Activated CD4-positive, alpha-beta T cell treated with anti-CD3 and anti-CD28 coated beads for 48 hours (primary cell): ENCODE results near the gene TACO1.
A peak's percentile ranks its signal among the peaks of the same experiment; 100 is the strongest.

Source experiments
- DNase-seq: peaks from one replicate; pipeline ENCODE4 v3.0.0-alpha.2; 2020

Gene TACO1

DNA sequence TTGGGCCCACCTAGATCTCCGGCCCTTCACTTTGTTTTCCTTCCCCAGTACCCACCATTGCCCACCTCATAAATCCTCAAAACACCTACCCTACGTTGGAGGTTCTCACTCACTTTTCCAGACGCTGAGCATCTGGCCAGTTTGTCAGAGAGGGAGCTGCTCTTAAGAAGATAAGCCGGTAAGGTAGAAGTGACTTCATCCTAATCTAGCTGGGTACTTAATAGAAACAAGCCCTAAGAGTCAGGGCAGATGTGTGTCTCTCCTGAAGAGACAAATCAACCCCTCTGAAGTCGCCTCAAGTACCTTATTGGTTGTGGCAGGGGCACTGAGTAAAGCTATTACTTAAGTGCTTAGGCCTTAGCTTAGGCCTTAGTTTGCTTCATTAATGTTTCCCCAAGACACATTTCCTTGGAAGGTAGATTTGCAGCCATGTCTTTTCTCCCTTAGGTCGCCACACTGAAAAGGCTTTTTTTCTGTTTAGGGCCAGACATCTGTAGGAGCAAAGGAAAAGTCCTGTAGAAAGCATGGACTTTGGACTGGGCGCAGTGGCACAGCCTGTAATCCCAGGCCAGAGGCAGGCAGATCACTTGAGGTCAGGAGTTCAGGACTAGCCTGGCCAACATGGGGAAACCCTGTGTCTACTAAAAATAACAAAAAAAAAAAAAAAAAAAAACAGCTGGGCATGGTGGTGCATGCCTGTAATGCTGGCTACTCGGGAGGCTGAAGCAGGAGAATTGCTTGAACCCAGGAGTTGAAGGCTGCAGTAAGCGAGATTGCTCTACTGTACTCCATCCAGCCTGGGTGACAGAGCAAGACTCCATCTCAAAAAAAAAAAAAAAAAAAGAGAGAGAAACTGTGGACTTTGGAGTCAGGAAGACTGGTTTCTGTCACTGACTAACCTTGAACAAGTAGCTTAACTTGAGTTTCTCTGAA, 1.0 kb downstream of the TACO1 start:
- no peak for DNase-seq

DNA sequence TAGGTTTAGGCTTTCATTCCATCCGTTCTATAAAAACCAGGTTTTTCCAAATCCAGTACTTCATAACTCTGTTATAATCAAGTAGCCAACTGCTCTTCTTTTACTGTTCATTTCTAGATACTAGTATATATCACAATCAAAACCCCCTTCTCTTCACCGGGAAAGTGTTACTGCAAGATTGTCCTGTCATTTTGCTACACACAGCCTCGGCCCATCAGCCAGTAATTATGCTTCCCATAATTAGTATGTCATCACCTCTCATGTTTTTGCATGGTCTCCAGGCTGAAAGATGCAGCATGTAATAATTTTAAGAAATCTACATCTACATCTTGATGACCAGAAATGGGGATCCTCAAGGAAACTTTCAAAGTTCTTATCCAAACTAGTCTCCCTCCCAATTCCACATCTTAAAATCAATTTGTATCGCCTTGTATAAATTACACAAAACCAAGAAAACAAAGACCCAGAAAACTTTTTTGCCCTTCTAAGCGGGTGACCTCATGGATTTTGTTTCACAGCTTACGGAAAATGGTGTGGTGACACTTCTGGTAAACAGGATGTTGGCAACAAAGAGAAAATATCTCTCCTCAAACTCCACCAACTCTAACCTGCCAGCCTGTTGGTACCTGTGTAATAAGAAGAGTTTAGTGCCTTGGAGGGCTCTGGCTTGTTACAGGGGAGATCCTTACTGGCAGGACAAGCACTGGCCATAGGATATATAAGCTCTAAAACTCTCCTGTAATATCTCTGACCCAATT, 9.3 kb downstream of the TACO1 start:
- DNase-seq = no peak

DNA sequence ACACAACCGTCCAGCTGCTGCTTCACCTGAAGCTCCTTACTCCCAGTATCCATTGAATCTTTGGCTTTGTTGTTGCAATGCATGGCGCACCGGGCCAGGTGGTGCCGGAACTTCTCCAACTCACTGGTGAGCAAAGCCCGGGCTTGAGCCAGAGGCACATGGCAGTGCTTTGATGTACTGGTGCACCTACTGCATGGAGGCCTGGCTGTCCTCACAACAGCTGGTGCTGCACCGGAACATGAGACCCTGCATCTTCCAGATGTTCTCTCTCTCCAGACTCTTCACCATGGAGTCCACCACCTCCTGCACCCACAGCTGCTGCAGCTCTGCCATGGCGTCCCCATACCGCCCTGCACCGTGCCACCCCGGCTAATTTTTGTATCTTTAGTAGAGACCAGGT, 10.2 kb downstream of the TACO1 start:
- DNase-seq = no peak

DNA sequence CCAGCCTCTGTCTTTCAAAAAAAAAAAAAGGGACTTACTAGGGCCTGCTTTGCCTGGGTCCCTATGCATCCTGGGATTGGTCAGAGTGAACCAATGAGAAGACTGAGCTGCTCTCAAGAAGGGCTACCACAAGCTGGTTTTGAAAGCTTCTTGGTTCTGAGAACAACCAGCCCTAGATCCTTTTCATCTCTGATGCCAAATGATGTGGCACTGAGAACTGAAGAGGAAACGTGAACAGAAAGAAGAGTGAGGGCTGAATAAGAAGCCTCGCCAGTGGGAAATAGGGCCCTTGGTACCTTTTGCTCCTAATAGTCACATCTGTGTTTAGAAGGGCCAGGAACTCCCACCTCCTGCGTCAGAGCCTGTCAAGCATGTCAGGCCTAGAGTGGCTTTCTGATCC, 10.7 kb downstream of the TACO1 start:
- DNase-seq = peak; percentile 34

DNA sequence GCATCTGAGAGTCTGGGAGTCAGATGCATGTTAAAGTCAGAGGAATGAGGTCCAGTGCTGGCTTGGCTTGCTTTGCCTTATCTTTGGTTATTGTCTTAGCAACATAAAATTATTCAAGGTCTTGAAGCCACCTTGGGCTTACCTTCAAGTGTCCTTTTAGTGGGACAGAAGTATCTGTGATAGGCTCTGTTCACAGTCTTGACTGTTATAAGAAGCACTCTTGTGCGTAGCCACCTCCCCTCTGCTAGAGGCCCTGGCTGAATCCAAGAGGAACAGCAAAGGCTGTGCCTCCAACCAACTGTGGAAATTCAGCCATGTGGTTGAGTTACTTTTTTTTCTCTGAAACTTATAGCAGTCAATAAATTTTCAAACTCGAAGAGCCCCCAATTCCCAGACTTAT, 13.0 kb downstream of the TACO1 start:
- no peak for DNase-seq

DNA sequence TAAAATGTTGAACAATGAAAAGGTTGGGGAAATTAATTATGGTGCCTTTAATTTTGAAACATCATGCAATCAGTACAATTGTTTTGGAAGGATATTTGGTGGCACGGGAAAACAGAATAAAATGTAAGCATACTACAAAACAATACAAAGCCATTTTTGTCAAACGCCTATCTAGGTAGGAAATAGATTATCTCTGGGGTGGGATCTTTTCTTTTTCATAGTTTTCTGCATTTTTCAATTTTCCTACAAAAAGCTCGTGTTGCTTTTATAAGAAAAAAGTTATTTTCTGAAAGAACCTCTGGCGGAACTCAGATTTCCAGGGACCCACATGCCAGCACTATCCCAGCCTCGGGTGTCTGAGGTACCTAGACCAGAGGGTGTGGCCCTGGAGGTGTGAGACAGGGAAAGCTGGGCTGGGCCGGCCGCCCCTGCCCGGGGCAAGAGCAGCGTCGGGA, 20.6 kb downstream of the TACO1 start:
- no peak for DNase-seq

DNA sequence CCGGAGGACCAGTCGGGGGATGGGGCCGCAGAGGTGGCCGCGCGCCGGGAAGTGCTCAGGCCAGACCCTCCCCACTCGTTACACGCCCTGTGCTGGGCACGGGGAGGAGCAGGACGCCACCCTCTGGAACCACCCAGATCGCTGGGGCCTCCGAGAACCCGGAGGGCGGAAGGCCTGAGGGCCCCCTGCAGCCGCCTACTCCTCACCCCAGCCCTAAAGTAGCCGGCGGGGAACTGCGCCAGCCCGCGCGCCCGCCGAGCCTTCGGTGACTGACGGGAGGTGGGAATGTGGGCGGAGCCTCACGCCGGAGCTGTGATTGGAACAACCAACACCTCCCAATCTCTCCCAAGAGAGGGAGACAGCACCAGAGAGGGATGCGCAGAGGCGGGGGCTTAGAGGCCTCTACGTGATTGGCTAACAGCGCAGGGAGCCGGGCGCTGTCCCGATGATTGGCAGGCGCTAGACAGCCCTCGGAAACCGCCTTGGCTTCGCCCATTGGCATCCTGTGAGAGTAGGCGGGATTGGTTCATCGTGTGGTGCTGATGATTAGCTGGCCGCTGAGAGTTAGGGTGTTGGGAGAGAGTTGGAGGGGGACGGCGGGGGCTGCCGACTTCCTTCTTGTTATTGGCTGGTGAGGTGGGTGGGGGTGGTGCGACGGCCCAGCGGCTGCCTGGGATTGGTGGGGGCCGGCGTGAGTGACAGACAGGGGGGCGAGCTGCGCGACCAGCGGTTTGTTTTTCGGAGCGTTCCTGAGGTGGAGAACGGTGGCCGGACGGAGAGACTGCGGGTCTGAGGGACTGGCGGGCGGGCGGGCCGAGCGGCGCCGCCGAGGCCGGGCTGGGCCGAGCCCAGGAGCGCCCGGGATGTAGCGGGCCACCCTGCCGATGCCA, 21.2 kb downstream of the TACO1 start, which contains the start of gene MAP3K3:
MAP3K3 (plus strand) TSS at position 734 of the 890 bp plus-strand sequence. CDS start 343 bp downstream, outside the sequence.
- peak; percentile 97 for DNase-seq

DNA sequence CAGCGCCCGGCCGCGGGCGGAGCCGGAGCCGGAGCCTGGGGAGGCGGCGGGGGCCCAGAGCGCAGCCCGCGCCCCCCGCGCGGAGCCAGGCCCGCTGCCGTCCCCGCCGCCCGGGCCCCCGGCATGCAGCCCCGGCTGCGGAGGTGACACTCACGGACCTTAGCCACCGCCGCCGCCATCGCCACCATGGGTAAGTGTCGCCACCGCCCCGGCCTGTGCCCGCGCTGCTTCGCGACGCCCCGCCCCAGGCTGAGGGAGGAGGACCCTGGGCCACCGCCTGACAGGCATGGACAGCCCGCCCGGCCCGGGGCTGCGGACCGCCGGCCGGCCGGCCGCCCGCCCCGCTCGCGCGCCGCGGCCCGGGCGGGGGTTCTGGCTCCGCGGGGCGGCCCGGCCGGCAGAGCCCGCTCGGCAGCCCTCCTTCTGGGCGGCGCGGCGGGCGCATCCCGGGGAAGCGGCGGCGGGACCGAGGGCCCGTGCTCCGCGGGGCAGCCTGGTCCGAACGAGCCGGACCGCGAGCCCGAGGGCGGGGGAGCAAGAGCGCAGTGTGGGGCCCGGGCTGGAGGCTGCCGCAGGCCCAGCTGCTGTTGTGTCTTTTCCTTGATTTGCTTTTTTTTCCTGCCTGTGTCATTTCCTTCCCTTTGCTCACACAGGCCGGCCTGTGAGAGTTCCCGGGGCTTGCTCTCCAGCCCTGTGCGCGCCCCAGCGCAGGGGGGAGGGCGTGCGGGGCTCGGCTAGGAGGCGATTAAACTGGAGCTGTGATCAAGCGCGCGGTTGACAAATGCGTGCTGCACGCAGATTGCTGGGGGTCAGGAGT, 22.1 kb downstream of the TACO1 start:
- peak; percentile 73 for DNase-seq

DNA sequence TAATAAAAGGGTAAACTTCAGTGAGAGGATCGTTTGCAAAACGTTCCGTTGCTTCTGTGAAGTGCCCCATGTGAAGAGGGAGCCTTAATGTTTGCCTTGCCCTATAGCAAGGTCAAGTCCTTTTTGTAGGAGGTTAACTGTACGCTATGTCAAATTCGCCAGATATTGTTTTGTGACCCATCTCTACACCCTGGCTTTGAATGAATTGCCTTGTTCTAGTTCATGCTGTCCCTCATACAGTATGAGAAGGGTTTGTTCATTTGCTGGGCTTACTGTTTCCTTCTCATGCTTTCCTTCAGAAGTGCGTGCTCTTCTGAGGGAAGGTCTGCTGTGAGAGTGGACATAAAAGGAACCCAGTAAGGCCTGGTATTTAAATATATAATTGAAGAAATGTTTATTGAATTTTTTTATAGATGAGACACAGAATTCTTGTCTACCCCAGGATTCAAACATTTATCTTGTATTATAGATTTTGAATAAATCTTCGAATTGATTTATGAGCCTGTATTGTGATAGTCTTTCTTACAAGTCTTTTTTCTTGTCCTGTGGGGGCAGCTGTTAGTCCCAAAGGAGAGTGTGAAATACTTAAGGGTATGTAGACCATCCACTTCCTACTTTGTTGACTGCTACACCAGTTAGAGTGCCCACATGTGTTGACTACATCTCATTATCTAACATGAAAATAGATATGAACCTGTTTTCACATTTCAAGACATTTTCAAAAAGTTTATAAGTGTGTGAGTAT, 23.3 kb downstream of the TACO1 start:
- no peak for DNase-seq

DNA sequence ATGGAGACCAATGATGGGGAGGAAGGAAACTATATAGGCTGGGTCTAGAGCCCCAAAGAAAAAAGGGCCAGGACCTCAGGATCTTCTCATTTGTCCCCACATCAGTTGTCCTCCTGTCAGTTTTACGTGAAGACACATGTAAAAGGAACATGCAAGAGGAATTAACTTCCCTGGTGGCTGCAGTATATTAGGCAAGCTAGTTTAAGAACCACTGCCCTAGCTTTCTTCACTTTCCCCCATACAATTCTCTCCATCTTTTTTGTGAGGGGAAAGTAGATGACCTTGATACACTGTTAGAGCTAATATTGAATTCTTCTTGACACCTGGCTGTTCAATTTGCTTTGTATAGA, 23.8 kb downstream of the TACO1 start:
- no peak for DNase-seq

DNA sequence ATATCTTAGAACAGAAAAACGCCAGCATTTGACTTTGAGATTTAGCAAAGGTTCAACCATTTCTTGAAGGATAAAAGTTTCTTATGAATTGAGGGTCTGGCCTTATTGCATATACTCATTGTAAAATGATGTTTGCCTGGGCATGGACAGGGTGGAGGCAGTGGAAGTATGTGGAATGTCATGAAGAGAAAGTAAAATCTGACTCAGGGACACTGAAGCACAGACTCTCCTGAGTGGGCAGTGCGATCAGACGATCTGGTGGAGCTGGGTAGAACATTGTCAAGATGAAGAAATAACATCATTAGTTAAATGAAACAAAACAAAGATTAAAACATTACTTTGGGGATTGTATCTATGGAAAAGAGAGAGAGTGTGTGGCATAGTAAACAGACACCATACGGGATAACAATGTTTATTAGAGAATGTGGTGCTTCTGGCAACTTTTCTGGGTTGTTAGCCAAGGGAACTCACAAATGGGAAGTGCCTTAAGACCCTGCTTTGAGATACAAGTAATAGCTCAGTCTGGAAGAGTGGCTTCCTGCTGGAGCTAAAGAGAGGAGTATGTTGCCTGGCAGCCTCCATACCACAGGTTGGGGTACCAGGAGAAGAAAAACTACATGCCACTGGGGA, 26.0 kb downstream of the TACO1 start:
- no peak for DNase-seq

DNA sequence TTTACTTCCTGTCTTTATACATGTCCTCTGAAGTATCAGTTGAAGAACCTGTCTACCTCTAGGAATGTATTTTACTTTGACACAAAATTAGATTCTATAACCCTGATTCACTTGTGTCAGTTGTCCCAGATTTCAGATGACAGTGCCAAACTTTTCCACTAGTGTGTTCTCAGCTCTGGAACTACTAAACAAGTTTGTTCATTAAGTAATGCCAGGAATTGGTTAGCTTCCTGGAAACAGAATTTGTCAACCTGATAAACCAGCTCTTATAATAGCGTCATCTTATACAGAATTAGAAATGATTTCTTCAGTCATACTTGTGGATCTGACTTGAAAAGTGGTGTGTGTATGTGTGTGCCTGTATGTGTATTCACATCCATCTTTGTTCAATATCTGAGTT, 28.9 kb downstream of the TACO1 start:
- DNase-seq = no peak

DNA sequence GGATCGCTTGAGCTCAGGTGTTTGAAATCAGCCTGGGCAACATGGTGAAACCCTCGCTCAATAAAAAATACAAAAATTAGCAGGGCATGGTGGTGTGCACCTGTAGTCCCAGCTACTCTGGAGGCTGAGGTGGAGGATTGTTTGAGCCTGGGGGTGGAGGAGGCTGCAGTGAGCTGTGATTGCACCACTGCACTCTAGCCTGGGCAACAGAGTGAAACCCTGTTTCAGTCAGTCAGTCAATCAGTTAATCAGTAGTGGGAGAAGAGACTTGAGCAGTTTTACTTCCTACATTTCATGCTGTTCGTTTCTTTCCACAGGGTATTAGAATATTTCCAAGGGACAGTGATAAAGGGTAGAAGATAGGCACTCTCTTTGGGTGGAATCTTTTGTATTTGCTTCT, 30.4 kb downstream of the TACO1 start:
- DNase-seq = no peak

DNA sequence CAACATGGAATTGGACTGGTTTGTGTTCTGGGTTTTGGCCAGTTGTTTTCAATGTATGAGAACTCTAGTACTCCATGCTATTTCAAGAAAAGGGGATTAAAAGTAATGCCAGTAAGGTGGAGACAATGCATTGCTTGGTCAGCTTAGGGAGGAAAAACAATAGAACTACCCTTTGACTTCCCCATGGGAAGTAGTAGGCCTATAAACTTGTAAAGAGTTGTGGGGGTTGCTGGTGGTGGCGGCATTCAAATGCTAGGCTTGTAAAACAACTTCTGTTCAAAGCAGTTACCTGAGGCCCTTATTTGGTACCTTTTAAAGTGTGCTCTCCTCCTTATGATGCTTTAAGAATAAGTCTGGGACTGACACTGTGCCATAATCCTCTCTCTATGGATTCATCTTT, 30.9 kb downstream of the TACO1 start:
- no peak for DNase-seq

DNA sequence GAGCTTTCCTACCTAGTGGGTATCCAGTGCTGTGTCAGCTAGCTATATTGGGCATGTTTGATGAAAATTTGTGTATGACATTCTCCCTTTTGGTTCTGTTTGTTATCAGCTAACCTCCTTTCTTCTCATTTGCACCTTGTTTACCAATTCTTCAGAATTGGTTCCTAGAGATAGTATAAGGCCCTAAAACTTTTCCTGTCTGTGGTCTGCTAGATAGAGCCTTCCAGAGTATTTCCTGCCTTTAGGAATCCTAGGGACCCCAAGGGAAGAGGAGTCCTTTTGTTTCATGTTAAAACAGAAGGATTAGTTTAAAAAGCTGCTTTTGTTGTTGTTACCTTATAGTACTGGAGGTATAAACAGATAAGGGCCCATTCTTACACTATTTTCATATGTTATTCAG, 33.0 kb downstream of the TACO1 start:
- no peak for DNase-seq

DNA sequence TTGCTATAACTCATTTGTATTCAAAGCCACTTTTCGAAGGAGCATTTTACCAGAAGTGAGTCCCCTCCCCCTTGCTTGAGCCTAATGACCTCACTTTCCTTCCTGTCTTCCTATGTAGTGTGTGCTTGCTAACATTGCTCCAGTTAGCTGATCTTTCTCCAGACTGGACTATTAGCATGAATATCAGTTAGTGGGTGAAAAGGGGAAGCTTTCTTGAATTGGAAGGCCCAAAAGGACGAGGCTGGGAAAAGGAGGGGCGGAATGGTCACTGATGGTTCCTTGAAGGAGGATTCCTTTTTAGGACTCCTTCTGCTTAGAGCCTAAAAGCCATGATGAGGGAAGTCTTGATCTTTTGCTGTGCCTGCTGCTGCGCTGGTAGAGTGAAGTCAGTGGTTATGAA, 33.5 kb downstream of the TACO1 start:
- no peak for DNase-seq

DNA sequence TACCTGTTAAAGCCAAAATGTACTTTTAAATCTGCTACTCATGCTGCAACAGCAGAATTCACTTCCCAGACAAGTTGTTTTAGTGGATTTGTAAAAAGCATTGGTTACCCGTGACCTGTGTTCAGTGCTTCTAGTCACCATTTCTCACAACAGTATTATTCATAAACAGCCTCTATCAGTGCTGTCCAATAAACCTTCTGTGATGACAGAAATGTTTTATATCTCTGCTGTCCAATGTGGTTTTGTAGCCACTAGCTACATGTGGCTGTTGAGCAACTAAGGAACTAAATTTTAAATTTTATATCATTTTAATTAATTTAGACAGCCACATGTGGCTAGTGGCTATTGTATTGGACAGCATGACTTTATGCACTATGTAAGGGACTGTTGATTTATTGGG, 34.1 kb downstream of the TACO1 start:
- no peak for DNase-seq

DNA sequence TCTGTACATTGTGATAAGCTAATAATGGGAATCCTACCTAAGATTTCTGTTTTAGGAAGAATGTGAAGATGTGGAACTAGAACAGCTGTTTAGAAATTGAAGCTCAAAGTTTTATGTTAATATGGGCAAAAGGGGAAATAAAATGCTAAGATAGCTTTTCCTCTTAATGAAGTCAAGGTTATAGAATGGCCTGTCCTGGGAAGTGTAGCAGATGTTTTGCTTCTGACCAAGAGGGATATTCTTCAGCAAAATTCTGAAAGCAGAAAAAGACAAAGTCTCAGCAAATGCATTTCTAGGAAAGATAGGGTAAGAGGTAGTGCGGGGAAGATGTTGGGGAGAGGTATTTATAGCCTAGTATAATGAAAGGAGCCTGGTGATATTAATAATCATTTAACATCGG, 34.6 kb downstream of the TACO1 start:
- no peak for DNase-seq

DNA sequence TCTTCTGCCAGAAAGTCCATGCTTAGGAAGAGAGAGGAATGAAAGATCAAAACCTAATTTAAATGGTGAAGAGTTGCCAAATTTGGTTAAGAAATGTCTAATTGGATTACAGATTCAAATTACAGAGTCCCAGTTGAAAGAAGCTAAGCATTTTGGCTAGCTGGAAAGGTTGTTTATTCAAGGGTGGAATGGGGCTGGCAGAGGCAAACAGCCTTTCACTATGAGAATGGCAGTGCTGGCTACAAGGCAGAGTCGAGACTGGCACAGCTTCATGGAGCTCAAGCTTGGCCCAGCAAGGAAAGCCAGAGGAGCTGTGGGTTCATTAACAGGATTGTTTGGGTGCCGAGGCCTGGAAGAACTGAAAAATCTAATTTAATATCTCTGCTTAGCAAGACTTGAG, 35.1 kb downstream of the TACO1 start:
- DNase-seq = no peak

DNA sequence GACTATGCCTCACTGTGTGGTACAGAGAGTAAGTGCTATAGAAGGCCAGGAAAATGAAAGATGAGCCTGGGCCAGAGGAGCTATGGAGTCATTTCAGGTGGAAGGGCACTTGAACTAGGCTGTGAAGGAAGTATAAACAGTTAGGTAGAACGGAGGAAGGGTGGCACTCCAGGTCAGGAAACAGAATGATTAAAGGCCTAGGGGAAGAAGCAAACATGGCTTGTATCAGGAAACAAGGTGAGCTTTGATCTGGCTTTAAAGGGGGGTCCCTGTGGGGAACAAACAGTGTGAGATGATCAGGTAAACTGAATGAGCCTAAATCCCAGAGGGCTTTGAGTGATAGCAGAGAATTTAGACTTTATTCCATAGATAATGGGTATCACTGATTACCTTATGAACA, 38.4 kb downstream of the TACO1 start:
- DNase-seq = no peak

DNA sequence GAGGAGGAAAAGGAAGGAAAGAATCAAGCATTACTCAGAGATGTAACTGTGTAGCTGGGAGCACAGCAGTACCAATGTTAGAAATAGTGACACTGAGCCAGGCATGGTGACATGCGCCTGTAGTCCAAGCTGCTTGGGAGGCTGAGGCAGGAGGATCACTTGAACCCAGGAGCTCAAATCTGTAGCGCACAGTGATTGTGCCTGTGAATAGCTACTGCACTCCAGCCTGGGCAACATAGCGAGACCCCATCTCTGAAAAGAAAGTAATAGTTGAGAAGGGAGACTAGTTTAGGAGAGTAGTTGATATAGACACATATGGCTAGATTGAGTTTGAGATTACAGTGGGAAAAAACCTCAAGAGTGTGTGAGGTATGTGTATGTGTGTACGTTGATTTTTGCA, 39.3 kb downstream of the TACO1 start:
- DNase-seq = no peak
